HG02623 (cell line): ENCODE measurements around the gene TMEM218.
"Not testable (repeated sequence)": the region's sequence is repeated elsewhere in the genome, so short reads cannot be mapped to it uniquely, and the experiment has no call there.

Experiments used
- ATAC-seq: cut with Tn5 transposase; IDR thresholded peaks from one replicate; pipeline ENCODE4 v1.9.1; 2021; ENCODE audit warnings: moderate library complexity; ENCODE audit not compliant: unreplicated experiment

The TMEM218 gene

GRCh38 chr11:125056931-125057692, 54.3 kb downstream of the TMEM218 start:
- no peak for ATAC-seq

DNA sequence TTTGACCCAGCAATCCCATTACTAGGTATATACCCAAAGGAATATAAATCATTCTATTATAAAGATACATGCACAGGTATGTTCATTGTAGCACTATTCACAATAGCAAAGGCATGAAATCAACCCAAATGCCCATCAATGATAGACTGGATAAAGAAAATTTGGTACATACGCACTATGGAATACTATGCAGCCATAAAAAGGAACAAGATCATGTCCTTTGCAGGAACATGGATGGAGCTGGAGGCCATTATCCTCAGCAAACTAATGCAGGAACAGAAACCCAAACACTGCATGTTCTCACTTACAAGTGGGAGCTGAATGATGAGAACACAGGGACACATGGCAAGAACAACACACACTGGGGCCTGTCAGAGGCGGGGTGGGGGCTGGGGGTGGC, 55.3 kb downstream of the TMEM218 start:
- not testable (repeated sequence) for ATAC-seq

- no peak for ATAC-seq
Measured at GRCh38 chr11:125055107-125055715, 56.2 kb downstream of the TMEM218 start.

GRCh38 chr11:125053167-125053566, 58.3 kb downstream of the TMEM218 start:
- ATAC-seq = no peak

- ATAC-seq = no peak
Measured at GRCh38 chr11:125052047-125052446, 59.4 kb downstream of the TMEM218 start.

- no peak for ATAC-seq
Measured at GRCh38 chr11:125049164-125049792, 62.1 kb downstream of the TMEM218 start.
